OCI-LY1 (cell line): Measurements from ENCODE around the gene MCF2L.

Experiments
- H2AFZ ChIP-seq: fragments of 200-600 bp; sonication (generic), shearing (Covaris generic); 2 replicates; pipeline ENCODE4 v1.6.0; 2014; ENCODE audit warnings: antibody characterized with exemption, mild to moderate bottlenecking, low read length
- H3F3A ChIP-seq: fragments of 200-600 bp; sonication (generic), shearing (Covaris generic); 2 replicates; pipeline ENCODE4 v1.6.0; 2014; ENCODE audit warnings: mild to moderate bottlenecking, antibody characterized with exemption, low read length, moderate library complexity; ENCODE audit not compliant: insufficient read depth
- H3K27ac ChIP-seq: fragments of 200-600 bp; sonication (generic); 2 replicates; pipeline ENCODE4 v1.5.1; 2014; ENCODE audit warnings: low read length, mixed run types, mild to moderate bottlenecking, low read depth; ENCODE audit not compliant: poor library complexity, severe bottlenecking
- H3K27me3 ChIP-seq: fragments of 200-600 bp; sonication (generic); 2 replicates; pipeline ENCODE4 v1.6.0; 2014; ENCODE audit warnings: antibody characterized with exemption, mild to moderate bottlenecking, low read length, moderate library complexity; ENCODE audit not compliant: insufficient read depth
- H3K36me3 ChIP-seq: fragments of 200-600 bp; sonication (generic); 2 replicates; pipeline ENCODE4 v1.6.1; 2014; ENCODE audit warnings: mild to moderate bottlenecking, antibody characterized with exemption, low read length, moderate library complexity, mixed read lengths; ENCODE audit not compliant: insufficient read depth
- H3K4me1 ChIP-seq: fragments of 200-600 bp; sonication (generic); 2 replicates; pipeline ENCODE4 v1.5.1; 2014; ENCODE audit warnings: mild to moderate bottlenecking, low read length, moderate library complexity; ENCODE audit not compliant: insufficient read depth, severe bottlenecking
- H3K4me2 ChIP-seq: fragments of 200-600 bp; sonication (generic), shearing (Covaris generic); 2 replicates; pipeline ENCODE4 v1.6.1; 2014; ENCODE audit warnings: low read length
- H3K4me3 ChIP-seq: fragments of 200-600 bp; sonication (generic); 2 replicates; pipeline ENCODE4 v1.5.1; 2014; ENCODE audit warnings: low read length, low read depth, mild to moderate bottlenecking, mixed read lengths; ENCODE audit not compliant: poor library complexity, severe bottlenecking
- H3K79me2 ChIP-seq: fragments of 200-600 bp; shearing (Covaris generic); 2 replicates; pipeline ENCODE4 v1.6.1; 2016; ENCODE audit warnings: mixed run types, low read length, mixed read lengths; ENCODE audit not compliant: insufficient read depth
- H3K9ac ChIP-seq: fragments of 200-600 bp; sonication (generic), shearing (Covaris generic); 2 replicates; pipeline ENCODE4 v1.6.1; 2014; ENCODE audit warnings: mild to moderate bottlenecking, low read length, mixed read lengths
- H3K9me2 ChIP-seq: fragments of 200-600 bp; sonication (generic), shearing (Covaris generic); 2 replicates; pipeline ENCODE4 v1.6.1; 2014; ENCODE audit warnings: low read depth, mild to moderate bottlenecking, low read length, mixed read lengths
- H3K9me3 ChIP-seq: fragments of 200-600 bp; shearing (Covaris generic); 2 replicates; pipeline ENCODE4 v1.6.1; 2014; ENCODE audit warnings: low read length, mixed read lengths
- H4K20me1 ChIP-seq: fragments of 200-600 bp; sonication (generic), shearing (Covaris generic); 2 replicates; pipeline ENCODE4 v1.6.0; 2016; ENCODE audit warnings: mild to moderate bottlenecking, low read length; ENCODE audit not compliant: insufficient read depth
- EZH2 ChIP-seq: fragments of 200-600 bp; sonication (generic), shearing (Covaris generic); IDR thresholded peaks from 2 replicates; pipeline ENCODE4 v1.8.0; 2017; ENCODE audit warnings: borderline replicate concordance, mixed run types, mild to moderate bottlenecking, antibody characterized with exemption, low read length, moderate library complexity, mixed read lengths
- TF ChIP-seq, protein P1 (sequence below): fragments of 200-600 bp; sonication (generic), shearing (Covaris generic); IDR thresholded peaks from 2 replicates; pipeline ENCODE4 v1.5.1; 2017; ENCODE audit warnings: mild to moderate bottlenecking, antibody characterized with exemption, low read length, moderate library complexity, mixed read lengths

Gene MCF2L

DNA sequence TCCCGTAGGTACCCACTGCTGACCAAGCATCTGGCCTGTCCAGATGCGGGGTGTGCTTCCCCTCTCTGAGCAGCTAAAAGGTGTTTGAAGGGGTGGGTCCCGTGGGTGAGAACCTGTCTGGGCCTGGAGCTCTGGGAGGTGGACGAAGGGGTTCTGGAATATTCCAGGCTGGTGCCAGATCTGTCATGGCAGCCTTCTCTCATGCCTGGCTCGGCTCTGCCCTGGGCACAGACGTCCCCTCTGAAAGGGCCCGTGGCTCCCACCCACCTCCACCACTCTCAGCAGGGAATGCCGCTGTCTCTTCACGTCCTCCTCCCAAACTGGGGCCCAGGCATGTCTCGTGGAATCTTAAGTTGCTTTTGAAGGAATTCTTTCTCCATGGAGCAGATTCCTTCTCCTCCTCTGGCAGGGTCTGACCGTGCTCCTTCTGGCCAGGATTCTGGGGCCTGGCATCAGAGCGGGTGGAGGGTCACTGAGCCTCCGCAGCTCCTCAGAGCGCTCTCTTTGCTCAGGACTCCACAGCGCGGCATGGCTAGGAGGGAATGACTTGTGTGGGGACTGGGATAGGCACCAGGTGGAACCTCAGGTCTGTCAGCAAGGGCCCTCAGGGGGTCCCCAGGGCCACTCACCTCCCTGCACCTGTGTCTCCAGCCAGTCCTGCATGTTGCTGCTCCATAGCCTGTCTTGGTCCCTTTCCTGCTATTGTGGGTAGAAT is 5.9 kb upstream of the MCF2L start:
- Histone ChIP-seq H3K9me2 (no peaks in the 10 kb centered on the region), H3K4me3 (no peak overlapping the region), H3K9me3 (no peaks in the 10 kb centered on the region), H3F3A (no peaks in the 10 kb centered on the region), H3K9ac (no peak overlapping the region), H3K4me1 (peaks cover 2% of the 10 kb centered on the region), H3K27ac (no peak overlapping the region), H3K27me3 (no peaks in the 10 kb centered on the region), H3K4me2 (no peak overlapping the region), H3K36me3 (no peaks in the 10 kb centered on the region), H3K79me2 (no peaks in the 10 kb centered on the region), H4K20me1 (no peaks in the 10 kb centered on the region), H2AFZ (no peak overlapping the region)
- TF ChIP-seq, protein P1, sequence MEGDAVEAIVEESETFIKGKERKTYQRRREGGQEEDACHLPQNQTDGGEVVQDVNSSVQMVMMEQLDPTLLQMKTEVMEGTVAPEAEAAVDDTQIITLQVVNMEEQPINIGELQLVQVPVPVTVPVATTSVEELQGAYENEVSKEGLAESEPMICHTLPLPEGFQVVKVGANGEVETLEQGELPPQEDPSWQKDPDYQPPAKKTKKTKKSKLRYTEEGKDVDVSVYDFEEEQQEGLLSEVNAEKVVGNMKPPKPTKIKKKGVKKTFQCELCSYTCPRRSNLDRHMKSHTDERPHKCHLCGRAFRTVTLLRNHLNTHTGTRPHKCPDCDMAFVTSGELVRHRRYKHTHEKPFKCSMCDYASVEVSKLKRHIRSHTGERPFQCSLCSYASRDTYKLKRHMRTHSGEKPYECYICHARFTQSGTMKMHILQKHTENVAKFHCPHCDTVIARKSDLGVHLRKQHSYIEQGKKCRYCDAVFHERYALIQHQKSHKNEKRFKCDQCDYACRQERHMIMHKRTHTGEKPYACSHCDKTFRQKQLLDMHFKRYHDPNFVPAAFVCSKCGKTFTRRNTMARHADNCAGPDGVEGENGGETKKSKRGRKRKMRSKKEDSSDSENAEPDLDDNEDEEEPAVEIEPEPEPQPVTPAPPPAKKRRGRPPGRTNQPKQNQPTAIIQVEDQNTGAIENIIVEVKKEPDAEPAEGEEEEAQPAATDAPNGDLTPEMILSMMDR = no peak
- no peak for TF ChIP-seq EZH2

DNA sequence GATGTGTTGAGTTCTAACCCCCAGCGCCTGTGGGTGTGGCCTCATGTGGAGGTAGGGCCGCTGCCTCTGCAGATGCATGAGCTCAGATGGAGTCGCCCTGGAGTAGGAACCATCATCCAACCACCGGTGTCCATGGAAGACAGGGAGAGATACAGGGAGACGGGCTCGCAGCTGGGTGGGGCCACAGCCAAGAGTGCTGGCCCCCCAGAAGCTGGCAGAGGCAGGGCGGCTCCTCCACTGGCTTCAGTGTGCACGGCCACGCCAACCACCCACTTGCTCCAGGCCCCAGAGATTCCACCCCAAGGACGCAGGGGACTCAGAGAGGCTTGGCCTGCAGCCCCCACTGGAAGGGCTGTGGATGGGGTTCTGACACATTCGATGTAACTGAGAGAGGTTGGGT is 5.4 kb upstream of the MCF2L start:
- Histone ChIP-seq H2AFZ (no peak overlapping the region), H3K9ac (no peak overlapping the region), H3K4me1 (peaks cover 7% of the 10 kb centered on the region), H3K79me2 (no peaks in the 10 kb centered on the region), H3K27ac (no peak overlapping the region), H3F3A (no peaks in the 10 kb centered on the region), H3K9me3 (no peaks in the 10 kb centered on the region), H3K27me3 (no peaks in the 10 kb centered on the region), H3K36me3 (no peaks in the 10 kb centered on the region), H3K9me2 (no peaks in the 10 kb centered on the region), H4K20me1 (no peaks in the 10 kb centered on the region), H3K4me3 (no peak overlapping the region), H3K4me2 (no peak overlapping the region)
- TF ChIP-seq EZH2 = no peak
- TF ChIP-seq, protein P1 = no peak

DNA sequence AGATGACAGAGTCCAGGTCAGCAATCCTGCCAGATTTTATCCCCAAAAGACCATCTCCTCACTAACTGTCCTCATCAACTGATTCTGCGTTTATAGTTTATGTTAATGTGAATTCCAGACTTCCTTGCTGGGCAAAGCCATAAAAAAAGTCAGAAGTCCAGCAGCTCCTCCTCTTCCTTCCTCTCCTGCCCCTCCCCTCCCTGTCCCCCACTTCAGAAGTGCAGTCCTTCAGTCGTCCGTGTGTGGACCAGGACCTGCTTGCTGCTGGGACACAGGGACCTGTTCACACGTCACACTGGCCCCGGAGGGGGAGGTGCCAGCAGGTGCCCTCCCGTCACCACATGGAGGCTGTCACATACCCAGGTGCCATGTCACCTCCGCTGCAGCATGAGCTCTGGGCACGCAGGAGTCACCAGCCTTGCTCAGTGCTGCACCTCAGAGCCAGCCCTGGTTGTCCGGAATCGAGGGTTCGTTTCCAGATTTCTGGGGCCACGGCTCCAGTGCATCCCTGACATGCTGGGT is 4.0 kb upstream of the MCF2L start:
- H3K4me3 ChIP-seq = no peak overlapping the region
- no peaks in the 10 kb centered on the region for H4K20me1 ChIP-seq
- no peaks in the 10 kb centered on the region for H3K27me3 ChIP-seq
- no peak for TF ChIP-seq EZH2
- TF ChIP-seq, protein P1 = no peak
- no peaks in the 10 kb centered on the region for H3F3A ChIP-seq
- H3K36me3 ChIP-seq = no peaks in the 10 kb centered on the region
- H2AFZ ChIP-seq = no peak overlapping the region
- no peaks in the 10 kb centered on the region for H3K79me2 ChIP-seq
- H3K4me2 ChIP-seq = no peak overlapping the region
- no peaks in the 10 kb centered on the region for H3K9me2 ChIP-seq
- H3K27ac ChIP-seq = no peak overlapping the region
- no peaks in the 10 kb centered on the region for H3K9me3 ChIP-seq
- H3K4me1 ChIP-seq = peaks cover 15% of the 10 kb centered on the region
- H3K9ac ChIP-seq = no peak overlapping the region
